Spleen (tissue), 3 donors: Measurements from ENCODE around the gene SARM1.

Experiments
- POLR2A ChIP-seq, 3 donors: fragments of 450-650 bp; IDR thresholded peaks; one replicate each; pipeline ENCODE4 v1.5.1; 2017; ENCODE audit warnings: antibody characterized with exemption in 3 of 3, mild to moderate bottlenecking in 1 of 3
- POLR2AphosphoS5 ChIP-seq, 3 donors: sonication (generic); formaldehyde crosslinking; IDR thresholded peaks; one replicate each; pipeline ENCODE4 v1.5.1; 2017; ENCODE audit warnings: antibody characterized with exemption in 3 of 3

DNA sequence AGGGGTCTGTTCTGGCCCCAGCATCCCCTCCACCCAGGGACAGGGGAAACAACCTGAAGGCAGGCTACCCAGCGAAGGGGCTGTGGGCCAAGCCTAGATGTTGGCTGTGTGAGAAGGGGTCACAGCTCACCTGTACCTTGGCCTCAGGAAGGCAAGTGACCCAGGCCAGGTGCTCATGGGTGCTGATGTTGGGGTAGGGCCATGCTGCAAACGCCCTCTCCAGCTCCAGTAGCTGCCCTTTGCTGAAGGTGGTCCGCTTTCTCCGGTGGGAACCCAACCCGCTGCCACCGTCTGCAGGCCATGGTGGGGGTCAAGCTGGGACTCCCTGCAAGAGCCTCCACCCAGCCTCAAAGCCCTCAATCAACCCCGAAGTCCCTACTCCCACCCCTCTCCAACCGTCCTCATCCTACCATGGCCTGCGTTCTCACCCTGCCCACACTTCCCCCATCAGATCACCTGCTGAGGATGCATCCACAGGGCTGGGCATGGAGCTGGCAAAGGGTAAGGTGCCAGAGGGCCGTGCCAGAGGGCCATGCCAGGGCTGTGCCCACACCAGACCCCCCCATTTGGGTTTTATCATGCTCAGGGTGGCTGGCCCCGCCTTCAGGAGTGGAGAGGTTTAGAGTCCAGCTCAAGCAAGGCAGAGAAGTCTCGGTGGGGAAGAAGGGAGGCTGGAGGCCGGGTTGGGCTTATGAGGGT, 6.7 kb upstream of the SARM1 start, which contains the start of gene SEBOX:
- TF ChIP-seq POLR2AphosphoS5 (IDR thresholded peaks at IDR 0.05) (peak in 1 of 3 donors; percentile 47), POLR2A (IDR thresholded peaks at IDR 0.05) (no peak)
